Measurements from ENCODE around the gene ST3GAL2.
"Not testable (repeated sequence)": the region's sequence is repeated elsewhere in the genome, so short reads cannot be mapped to it uniquely, and the experiment has no call there.

The ST3GAL2 gene

GRCh38 chr16:70455910-70456309, 17.0 kb upstream of the ST3GAL2 start:
- ChIA-PET POLR2A (interaction anchor here (1.3 to 2.1 kb wide), 3 partner anchors 17 to 75 kb away, joined by 3 to 9 read pairs (median 3); partner anchors contain the start of gene ST3GAL2), CTCF (interaction anchor here (0.5 to 0.6 kb wide), 2 partner anchors 71 to 894 kb away, joined by 4 read pairs; no protein-coding TSS in a partner anchor)
- TF ChIP-seq LEF1 (IDR thresholded peaks at IDR 0.05; ENCODE audit: borderline replicate concordance) (no peak), SP1 (IDR thresholded peaks at IDR 0.05) (no peak), NFRKB (IDR thresholded peaks at IDR 0.05) (no peak), ARNT (IDR thresholded peaks at IDR 0.05) (no peak), CTBP1 (IDR thresholded peaks at IDR 0.05; ENCODE audit: borderline replicate concordance) (no peak), SUZ12 (IDR thresholded peaks at IDR 0.05) (no peak), ZNF384 (IDR thresholded peaks at IDR 0.05) (no peak), FOXM1 (IDR thresholded peaks at IDR 0.05; ENCODE audit: borderline replicate concordance) (no peak)
- TF ChIP-seq, protein P1, sequence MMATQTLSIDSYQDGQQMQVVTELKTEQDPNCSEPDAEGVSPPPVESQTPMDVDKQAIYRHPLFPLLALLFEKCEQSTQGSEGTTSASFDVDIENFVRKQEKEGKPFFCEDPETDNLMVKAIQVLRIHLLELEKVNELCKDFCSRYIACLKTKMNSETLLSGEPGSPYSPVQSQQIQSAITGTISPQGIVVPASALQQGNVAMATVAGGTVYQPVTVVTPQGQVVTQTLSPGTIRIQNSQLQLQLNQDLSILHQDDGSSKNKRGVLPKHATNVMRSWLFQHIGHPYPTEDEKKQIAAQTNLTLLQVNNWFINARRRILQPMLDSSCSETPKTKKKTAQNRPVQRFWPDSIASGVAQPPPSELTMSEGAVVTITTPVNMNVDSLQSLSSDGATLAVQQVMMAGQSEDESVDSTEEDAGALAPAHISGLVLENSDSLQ (IDR thresholded peaks at IDR 0.05) = no peak
- DNase-seq (ENCODE audit: extremely low spot score) = no peak

DNA sequence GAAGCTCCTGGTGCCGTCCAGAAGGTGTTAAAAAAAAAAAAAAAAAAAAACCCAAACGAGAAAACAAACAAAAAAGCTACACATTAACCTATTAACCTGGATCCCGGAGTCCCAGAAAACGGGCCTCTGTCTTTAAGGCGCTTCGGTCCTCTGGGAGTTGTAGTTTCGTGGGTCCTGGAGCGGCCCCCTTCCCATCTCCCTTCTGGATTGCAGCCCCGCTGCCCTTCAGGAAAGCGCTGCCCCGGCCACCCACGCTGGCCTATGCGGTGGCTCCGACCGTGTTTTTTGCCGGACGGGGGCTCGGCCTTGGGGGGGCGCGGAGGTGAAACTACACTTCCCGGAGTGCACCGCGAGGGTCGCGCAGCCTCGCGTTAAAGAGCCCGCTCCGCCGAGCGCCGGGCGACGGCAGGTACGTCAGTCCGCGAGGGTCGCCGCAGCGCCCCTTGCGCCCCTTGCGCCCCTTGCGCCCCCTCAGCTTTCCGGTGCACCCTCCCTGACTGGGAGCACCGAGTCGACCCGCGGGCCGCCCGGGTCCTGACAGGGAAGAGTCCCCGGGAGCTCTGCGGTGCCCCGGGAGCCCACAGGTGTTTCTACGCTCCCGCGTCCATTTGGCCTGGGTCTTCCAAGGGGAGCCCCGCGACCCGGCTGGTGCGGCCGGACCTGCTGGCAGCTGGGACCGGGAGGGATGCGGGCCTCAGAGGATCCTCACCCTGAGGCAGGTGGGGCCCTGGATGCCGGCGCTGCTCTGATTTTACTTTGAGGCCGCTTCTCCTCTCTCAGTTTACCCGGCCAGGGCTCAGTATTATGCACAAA, 15.5 kb upstream of the ST3GAL2 start, which contains the start of gene FCSK:
TSS of gene FCSK (plus strand) at position 374 of the 813 bp plus-strand sequence. CDS start 8,596 bp downstream, outside the sequence.
- peak; percentile 69; the same call in 1 of the 2 replicates for TF ChIP-seq FOXM1 (IDR thresholded peaks at IDR 0.05; ENCODE audit: borderline replicate concordance)
- TF ChIP-seq ARNT (IDR thresholded peaks at IDR 0.05) = no peak
- no peak for TF ChIP-seq ELF4 (IDR thresholded peaks at IDR 0.05)
- TF ChIP-seq, protein P1 (IDR thresholded peaks at IDR 0.05) = no peak
- no peak for TF ChIP-seq LEF1 (IDR thresholded peaks at IDR 0.05; ENCODE audit: borderline replicate concordance)
- peak; percentile 67 for TF ChIP-seq L3MBTL2 (conservative IDR thresholded peaks at IDR 0.05)
- peak; percentile 94 for TF ChIP-seq SUZ12 (IDR thresholded peaks at IDR 0.05)
- no peak for TF ChIP-seq CTBP1 (IDR thresholded peaks at IDR 0.05; ENCODE audit: borderline replicate concordance)
- no peak for TF ChIP-seq TARDBP (IDR thresholded peaks at IDR 0.05)
- no peak for TF ChIP-seq NFRKB (IDR thresholded peaks at IDR 0.05)
- peak; percentile 84 for DNase-seq (ENCODE audit: extremely low spot score)
- CTCF ChIA-PET = interaction anchor here (0.9 to 2.0 kb wide), 2 partner anchors 16 to 46 kb away, joined by 3 to 7 read pairs; partner anchors contain the start of gene ST3GAL2
- POLR2A ChIA-PET = interaction anchor here (0.6 to 3.0 kb wide), 12 partner anchors 8 to 75 kb away, joined by 3 to 27 read pairs (median 6); partner anchors contain the start of gene ST3GAL2

GRCh38 chr16:70453892-70454221, 15.0 kb upstream of the ST3GAL2 start:
- ChIA-PET CTCF (interaction anchor here (0.9 to 2.0 kb wide), 2 partner anchors 16 to 47 kb away, joined by 3 to 7 read pairs; partner anchors contain the start of gene ST3GAL2), POLR2A (interaction anchor here (0.6 to 3.0 kb wide), 13 partner anchors 9 to 75 kb away, joined by 3 to 27 read pairs (median 4); partner anchors contain the start of gene ST3GAL2)
- DNase-seq (ENCODE audit: extremely low spot score) = peak; percentile 66
- 0 out of 2 replicates have a peak, but pooled peaks have one; percentile 40 for TF ChIP-seq ZNF384 (IDR thresholded peaks at IDR 0.05)
- TF ChIP-seq NFRKB (IDR thresholded peaks at IDR 0.05) = no peak

DNA sequence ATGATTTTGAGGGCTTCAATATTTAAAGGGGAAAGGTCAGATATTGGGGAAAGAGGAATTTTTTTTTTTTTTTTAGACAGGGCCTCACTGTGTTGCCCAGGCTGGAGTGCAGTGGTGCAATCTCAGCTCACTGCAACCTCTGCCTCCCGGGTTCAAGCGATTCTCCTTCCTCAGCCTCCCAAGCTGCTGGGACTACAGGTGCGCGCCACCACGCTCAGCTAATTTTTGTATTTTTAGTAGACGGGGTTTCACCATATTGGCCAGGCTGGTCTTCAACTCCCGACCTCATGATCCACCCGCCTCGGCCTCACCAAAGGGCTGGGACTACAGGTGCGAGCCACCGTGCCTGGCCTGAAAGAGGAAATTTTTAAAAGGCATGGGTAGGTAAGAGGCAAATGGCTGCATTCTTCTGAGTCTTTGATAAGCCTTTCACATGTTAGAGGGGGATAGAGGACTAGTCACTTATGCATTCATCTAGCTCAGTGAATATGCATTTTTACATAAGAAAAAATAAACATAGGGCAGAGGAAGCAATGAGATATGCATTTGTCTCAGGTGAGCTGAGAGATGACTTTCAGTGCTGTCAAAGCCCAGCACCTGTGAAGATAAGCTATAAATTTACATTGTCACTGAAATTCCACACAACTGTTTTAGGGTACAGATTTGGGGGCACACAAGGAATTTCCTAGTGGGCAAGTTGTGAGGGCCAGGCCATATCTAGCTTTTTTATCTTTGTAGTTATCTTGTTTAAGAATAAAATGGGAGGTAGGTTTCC, 14.4 kb upstream of the ST3GAL2 start:
- CTCF ChIA-PET = interaction anchor here (0.9 to 2.0 kb wide), 2 partner anchors 15 to 47 kb away, joined by 3 to 7 read pairs; partner anchors contain the start of gene ST3GAL2
- no peak for DNase-seq (ENCODE audit: extremely low spot score)

DNA sequence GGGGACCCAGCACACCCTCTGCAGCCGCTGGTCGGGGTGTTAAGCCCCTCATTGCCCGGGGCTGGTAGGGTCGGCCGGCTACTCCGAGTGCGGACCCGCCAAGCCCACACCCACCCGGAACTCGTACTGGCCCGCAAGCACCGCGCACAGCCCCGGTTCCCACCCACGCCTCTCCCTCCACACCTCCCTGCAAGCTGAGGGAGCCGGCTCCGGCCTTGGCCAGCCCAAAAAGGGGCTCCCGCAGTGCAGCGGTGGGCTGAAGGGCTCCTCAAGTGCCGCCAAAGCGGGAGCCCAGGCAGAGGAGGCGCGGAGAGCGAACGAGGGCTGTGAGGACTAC, 12.1 kb upstream of the ST3GAL2 start:
- CTCF ChIA-PET; DNase-seq (ENCODE audit: extremely low spot score): not testable (repeated sequence)
- POLR2A ChIA-PET = interaction anchor here (1.5 to 1.6 kb wide), 3 partner anchors 12 to 70 kb away, joined by 3 to 7 read pairs (median 4); partner anchors contain the start of gene ST3GAL2

More for the DNA sequence above, 14.4 kb upstream of the ST3GAL2 start:
- POLR2A ChIA-PET = interaction anchor here (0.6 to 3.0 kb wide), 11 partner anchors 9 to 74 kb away, joined by 3 to 27 read pairs (median 5); partner anchors contain the start of gene ST3GAL2
- no peak for TF ChIP-seq TARDBP (IDR thresholded peaks at IDR 0.05)
- no peak for TF ChIP-seq LEF1 (IDR thresholded peaks at IDR 0.05; ENCODE audit: borderline replicate concordance)
- TF ChIP-seq ZNF384 (IDR thresholded peaks at IDR 0.05) = no peak
- TF ChIP-seq FOXA1 (IDR thresholded peaks at IDR 0.05) = no peak
- no peak for TF ChIP-seq ARNT (IDR thresholded peaks at IDR 0.05)
- no peak for TF ChIP-seq BHLHE40 (IDR thresholded peaks at IDR 0.05; ENCODE audit: borderline replicate concordance)
- TF ChIP-seq, protein P1 (IDR thresholded peaks at IDR 0.05) = no peak
- no peak for TF ChIP-seq SUZ12 (IDR thresholded peaks at IDR 0.05)
- TF ChIP-seq HDGF (IDR thresholded peaks at IDR 0.05; ENCODE audit: borderline replicate concordance) = no peak
- no peak for TF ChIP-seq ELF4 (IDR thresholded peaks at IDR 0.05)
- no peak for TF ChIP-seq L3MBTL2 (conservative IDR thresholded peaks at IDR 0.05)
- no peak for TF ChIP-seq CTBP1 (IDR thresholded peaks at IDR 0.05; ENCODE audit: borderline replicate concordance)
- TF ChIP-seq NFRKB (IDR thresholded peaks at IDR 0.05) = no peak
- no peak for TF ChIP-seq FOXK2 (IDR thresholded peaks at IDR 0.05)

DNA sequence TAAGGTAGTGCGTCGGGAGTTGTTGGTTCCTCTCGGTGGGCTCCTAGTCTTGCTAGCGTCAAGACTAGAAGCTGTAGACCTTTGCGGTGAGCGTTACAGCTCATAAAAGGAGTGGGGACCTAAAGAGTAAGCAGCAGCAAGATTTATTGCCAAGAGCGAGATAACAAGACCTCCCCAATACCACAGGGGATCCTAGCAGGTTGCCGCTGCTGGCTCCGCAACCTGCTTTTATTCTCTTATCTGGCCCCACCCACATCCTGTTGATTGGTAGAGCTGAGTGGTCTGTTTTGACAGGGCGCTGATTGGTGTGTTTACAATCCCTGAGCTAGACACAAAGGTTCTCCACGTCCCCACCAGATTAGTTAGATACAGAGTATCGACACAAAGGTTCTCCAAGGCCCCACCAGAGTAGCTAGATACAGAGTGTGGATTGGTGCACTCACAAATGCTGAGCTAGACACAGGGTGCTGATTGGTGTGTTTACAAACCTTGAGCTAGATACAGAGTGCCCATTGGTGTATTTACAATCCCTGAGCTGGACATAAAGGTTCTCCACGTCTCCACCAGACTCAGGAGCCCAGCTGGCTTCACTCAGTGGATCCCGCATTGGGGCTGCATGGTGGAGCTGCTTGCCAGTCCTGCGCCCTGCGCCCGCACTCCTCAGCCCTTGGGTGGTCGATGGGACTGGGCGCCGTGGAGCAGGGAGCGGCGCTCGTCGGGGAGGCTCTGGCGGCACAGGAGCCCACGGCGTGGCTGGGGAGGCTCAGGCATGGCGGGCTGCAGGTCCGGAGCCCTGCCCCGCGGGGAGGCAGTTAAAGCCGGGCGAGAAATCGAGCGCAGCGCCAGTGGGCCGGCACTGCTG, 11.5 kb upstream of the ST3GAL2 start:
- DNase-seq (ENCODE audit: extremely low spot score); CTCF ChIA-PET: not testable (repeated sequence)
- POLR2A ChIA-PET = interaction anchor here (1.5 to 1.6 kb wide), 3 partner anchors 11 to 69 kb away, joined by 3 to 7 read pairs (median 4); partner anchors contain the start of gene ST3GAL2
